ENCODE measurements around the gene PTRH1.

PTRH1 gene

DNA sequence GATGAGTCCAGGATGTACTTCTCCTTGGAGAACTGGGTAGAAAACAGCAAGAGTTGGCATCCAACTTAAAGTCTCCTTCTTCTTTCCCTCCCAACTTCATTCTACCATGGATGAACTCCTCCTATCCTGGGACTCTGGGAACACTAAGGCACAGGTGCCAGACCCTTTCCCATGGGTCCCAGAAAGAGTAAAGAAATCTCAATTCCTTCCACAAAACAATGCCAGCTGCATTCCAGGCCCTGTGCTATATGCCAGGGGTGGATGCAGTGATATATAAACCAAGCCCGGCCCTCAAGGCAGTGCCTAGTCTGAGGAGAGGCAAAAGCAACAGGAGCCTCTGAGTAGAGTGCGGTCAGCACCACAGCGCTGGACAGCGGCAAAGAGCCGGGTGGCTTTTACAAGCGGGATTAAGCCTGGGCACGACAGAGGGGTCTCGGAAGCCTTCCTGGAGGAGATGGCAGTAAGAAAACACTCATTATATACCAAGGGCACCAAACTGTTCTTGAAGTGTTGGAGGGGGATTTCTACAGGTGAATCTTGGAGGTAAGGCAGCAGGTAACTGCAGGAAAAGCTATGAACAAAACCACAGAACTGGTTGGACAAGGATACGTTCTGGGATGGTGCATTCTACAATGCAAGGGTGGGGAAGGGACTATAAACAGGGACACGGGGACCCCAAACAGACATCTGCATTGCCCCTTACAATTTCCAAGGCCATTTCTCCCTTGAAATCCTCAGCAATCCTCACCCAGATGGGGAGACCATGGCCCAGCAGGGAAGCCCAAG is 36.0 kb upstream of the PTRH1 start:
- H3K9me3 ChIP-seq (ENCODE audit: control insufficient read depth, insufficient read depth, low read length) = no peaks in the 10 kb centered on the region

DNA sequence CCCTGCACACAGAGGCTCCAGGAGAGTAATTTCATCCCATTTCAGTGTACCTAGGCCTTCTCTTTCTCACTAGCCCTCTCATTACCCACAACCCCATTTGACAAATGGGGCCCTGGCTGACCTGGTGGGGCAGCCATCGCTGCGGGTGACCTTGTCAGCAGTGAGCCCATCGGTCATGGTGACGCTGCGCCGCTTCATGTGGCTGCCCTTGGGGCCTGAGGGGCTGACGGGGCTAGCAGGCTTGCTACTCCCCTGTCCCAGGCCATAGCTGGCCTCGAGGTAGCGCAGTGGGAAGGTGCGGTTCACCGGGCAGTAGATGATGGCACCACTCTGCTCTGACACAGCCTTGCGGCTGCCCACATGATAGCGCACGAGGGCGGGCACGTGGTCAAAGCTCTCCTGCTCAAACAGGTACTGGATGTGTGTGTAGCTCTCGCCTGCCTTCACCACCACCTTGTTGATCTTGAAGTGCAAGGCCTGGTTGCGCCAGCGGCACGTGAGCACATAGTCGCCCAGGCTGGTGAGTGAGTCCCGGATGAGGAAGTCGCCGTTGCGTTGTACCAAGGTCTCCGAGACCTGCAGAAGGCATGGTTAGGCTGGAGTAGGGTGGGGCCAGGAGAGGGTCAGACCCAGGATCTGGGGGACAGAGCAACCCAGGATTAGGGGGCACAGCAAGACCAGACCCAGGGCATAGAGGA is 33.8 kb upstream of the PTRH1 start:
- Histone ChIP-seq H3K9me3 (ENCODE audit: control insufficient read depth, insufficient read depth, low read length) (no peaks in the 10 kb centered on the region), H3K9ac (ENCODE audit: low read depth, low read length) (no peak overlapping the region), H3K36me3 (ENCODE audit: insufficient read depth, low read length) (no peaks in the 10 kb centered on the region; the same call in 1 of the 2 replicates), H3K4me1 (ENCODE audit: insufficient read depth, low read length) (no peaks in the 10 kb centered on the region)

More for the DNA sequence above, 36.0 kb upstream of the PTRH1 start:
- H3K4me1 ChIP-seq (ENCODE audit: insufficient read depth, low read length) = no peaks in the 10 kb centered on the region; the same call in 1 of the 2 replicates
- no peaks in the 10 kb centered on the region; the same call in 1 of the 2 replicates for H3K36me3 ChIP-seq (ENCODE audit: insufficient read depth, low read length)
- no peak overlapping the region for H3K9ac ChIP-seq (ENCODE audit: low read depth, low read length)

DNA sequence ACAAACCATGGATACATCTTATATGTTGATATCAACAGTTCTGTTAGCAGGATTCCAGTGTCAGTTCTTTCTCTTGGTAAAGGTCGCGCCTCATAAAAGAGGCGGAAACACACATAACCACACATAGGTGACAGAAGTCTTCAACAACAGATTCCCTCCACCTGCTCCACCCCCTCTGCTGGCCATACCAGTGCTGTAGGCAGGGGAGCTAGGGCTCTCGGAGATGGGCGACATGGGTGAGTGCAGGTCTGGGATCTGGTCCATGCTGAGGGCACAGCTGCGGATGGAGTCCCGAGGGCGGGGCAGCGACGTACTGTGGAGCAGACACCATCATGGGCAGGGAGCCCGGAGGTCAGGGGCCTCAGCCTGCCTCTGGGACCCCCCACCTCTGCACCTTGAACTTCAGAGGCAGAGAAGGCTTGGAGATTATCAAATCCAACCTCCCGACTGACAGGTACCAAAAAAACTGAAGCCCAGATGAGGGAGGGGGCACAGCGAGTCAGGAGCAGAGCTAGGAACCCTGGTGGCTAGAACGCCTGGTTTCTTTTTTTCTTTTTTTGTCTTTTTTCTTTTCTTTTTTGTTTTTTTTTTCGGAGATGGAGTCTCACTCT is 31.6 kb upstream of the PTRH1 start:
- Histone ChIP-seq H3K36me3 (ENCODE audit: insufficient read depth, low read length) (no peaks in the 10 kb centered on the region; the same call in 1 of the 2 replicates), H3K9me3 (ENCODE audit: control insufficient read depth, insufficient read depth, low read length) (no peaks in the 10 kb centered on the region), H3K9ac (ENCODE audit: low read depth, low read length) (no peak overlapping the region), H3K4me1 (ENCODE audit: insufficient read depth, low read length) (no peaks in the 10 kb centered on the region)

DNA sequence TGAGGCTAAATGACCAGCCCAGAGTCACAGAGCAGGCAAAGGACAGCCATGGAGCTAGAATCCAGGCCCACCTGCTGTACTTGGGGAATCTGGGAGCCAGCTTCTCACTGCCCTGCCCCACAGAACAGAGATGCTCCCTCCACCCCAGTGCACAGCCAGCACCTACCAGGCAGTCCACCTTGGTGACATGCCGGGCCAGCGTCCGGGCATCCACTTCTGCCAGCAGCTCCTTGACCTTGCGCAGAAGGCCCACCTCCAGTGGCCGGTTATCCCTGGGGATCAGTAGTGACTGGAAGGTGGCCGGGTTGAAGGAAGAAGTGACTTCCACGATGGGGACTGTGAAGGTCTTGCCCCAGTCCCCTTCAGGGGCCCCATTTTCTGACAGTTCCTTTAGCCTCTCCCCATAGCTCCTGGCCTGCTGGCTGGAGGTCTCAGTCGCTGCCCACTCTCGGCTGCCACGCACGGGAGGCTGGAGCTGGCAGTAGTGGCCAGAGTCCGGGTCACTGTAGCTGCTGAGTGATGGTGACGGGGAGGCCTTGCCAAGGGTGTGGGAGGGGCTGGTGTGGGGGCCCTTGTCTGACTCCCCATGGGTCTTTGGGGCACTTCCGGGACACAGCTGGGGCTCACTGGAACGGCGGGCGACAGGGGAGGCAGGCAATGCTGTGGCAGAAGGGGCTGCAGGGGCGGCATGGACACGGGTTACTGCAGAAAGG is 29.1 kb upstream of the PTRH1 start:
- H3K9me3 ChIP-seq (ENCODE audit: control insufficient read depth, insufficient read depth, low read length) = no peaks in the 10 kb centered on the region
- H3K4me1 ChIP-seq (ENCODE audit: insufficient read depth, low read length) = no peaks in the 10 kb centered on the region
- H3K9ac ChIP-seq (ENCODE audit: low read depth, low read length) = no peak overlapping the region
- H3K36me3 ChIP-seq (ENCODE audit: insufficient read depth, low read length) = no peaks in the 10 kb centered on the region; the same call in 1 of the 2 replicates

DNA sequence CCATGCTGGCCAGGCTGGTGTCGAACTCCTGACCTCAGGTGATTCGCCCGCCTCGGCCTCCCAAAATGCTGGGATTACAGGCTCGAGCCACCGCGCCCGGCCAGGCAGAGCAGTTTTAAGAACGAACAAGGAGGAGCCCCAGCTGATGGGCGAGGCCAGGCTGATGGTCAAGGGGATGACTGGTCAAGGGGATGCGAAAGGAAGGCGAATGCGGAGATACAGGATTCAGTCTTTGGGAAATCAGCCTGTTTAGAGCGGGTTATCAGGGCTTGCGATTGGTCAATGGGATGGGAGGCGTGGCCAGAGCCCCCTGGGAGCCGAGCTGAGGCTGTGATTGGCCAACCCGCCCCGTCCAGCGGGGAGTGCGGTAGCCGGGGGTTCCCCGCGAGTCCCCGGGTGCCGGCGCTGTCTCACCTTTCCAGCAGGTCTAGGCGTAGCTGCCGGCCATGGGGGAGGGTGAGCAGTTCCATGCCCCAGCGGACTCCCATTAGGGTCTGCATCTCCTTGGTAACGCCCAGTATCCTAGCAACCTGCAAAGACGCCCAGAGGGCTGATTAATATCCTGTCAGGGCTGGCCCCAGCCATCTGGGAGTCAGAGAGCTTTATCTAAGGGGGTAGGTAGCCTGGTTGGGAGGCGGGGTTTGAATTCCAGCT is 27.1 kb upstream of the PTRH1 start:
- Histone ChIP-seq H3K4me1 (ENCODE audit: insufficient read depth, low read length) (no peaks in the 10 kb centered on the region), H3K36me3 (ENCODE audit: insufficient read depth, low read length) (no peaks in the 10 kb centered on the region; the same call in 1 of the 2 replicates), H3K9ac (ENCODE audit: low read depth, low read length) (peak overlapping the region; percentile 43; the same call in 1 of the 2 replicates), H3K9me3 (ENCODE audit: control insufficient read depth, insufficient read depth, low read length) (no peaks in the 10 kb centered on the region)

DNA sequence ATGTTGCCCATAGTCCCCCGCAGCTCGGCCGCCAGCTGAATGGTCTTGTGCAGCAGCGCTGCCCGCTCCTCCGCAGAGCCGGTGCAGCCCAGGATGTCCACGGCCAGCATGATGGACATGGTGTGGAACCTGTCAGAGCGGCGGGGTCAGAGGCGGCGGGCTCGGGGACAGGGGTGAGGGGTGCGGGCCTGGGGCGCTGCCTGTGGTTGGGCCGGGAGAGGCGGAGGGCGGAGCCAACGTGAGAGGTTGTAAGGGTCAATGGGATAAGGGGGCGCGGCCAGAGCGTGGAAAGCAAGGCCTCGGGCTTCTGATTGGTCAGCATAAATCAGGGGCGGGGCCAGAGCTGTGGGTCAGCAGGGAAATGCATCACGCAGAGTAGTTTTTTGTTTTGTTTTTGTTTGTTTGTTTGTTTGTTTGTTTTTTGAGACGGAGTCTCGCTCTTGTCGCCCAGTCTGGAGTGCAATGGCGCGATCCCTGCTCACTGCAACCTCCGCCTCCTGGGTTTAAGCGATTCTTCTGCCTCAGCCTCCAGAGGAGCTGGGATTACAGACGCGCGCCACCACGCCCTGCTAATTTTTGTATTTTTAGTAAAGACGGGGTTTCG is 26.5 kb upstream of the PTRH1 start:
- Histone ChIP-seq H3K9me3 (ENCODE audit: control insufficient read depth, insufficient read depth, low read length) (no peaks in the 10 kb centered on the region), H3K9ac (ENCODE audit: low read depth, low read length) (peak overlapping the region; percentile 43; the same call in 1 of the 2 replicates), H3K36me3 (ENCODE audit: insufficient read depth, low read length) (no peaks in the 10 kb centered on the region; the same call in 1 of the 2 replicates), H3K4me1 (ENCODE audit: insufficient read depth, low read length) (no peaks in the 10 kb centered on the region)

DNA sequence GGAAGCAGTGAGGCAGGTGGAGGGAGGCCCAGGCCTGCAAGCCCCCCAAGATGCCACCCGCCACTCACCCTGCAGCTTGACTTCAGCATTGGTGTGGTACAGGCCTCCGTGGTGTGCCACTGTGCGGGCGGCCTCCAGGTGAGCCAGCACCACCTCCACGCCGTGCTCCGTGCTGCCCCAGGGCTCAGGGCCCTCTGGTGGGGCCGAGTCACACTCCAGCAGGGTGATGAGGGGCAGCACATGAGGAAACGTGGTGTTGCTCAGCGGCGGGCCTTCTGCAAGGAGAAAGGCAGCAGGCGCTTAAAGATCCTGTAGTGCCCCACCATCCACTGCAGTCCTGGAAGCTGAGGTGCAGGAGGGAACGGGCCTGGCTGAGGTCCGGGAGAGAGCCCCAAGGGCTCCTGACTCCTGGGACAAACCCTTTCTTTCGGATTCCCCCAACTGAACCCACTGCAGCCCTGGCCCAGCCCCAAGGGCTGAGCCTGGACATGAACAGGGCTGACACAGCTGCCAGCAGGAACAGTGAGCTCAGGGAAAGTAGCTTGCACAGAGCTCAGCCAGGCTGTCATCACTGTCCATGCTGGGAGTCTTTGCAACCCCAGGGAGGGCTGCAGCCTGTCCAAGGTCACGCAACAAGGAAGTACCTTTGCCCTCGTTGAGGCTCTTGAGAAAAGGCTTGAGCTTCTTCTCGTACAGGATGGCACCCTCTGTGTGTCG is 24.3 kb upstream of the PTRH1 start:
- no peaks in the 10 kb centered on the region for H3K9me3 ChIP-seq (ENCODE audit: control insufficient read depth, insufficient read depth, low read length)
- no peaks in the 10 kb centered on the region for H3K4me1 ChIP-seq (ENCODE audit: insufficient read depth, low read length)
- no peak overlapping the region for H3K9ac ChIP-seq (ENCODE audit: low read depth, low read length)
- no peaks in the 10 kb centered on the region; the same call in 1 of the 2 replicates for H3K36me3 ChIP-seq (ENCODE audit: insufficient read depth, low read length)

DNA sequence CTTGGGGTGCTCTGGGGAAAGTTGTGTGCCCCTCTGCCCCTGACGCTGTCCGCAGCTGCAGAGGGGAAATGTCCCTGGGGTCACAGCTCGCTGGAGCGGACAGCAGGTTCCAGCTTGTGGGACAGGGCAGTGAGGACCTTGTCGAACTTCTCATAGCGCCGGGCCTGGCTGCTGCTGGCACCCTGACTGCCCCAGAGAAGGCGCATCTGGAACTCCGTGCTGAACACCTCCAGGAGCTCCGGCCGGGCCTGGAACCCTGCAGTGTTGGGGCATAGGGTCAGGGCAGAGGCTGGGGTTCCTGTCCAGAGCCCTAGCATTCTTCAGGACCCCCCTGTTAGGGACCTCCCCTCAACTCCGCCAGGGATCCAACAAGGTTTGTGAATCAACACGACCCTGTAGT is 23.2 kb upstream of the PTRH1 start:
- Histone ChIP-seq H3K9ac (ENCODE audit: low read depth, low read length) (no peak overlapping the region), H3K36me3 (ENCODE audit: insufficient read depth, low read length) (no peaks in the 10 kb centered on the region; the same call in 1 of the 2 replicates), H3K4me1 (ENCODE audit: insufficient read depth, low read length) (no peaks in the 10 kb centered on the region), H3K9me3 (ENCODE audit: control insufficient read depth, insufficient read depth, low read length) (no peaks in the 10 kb centered on the region)

DNA sequence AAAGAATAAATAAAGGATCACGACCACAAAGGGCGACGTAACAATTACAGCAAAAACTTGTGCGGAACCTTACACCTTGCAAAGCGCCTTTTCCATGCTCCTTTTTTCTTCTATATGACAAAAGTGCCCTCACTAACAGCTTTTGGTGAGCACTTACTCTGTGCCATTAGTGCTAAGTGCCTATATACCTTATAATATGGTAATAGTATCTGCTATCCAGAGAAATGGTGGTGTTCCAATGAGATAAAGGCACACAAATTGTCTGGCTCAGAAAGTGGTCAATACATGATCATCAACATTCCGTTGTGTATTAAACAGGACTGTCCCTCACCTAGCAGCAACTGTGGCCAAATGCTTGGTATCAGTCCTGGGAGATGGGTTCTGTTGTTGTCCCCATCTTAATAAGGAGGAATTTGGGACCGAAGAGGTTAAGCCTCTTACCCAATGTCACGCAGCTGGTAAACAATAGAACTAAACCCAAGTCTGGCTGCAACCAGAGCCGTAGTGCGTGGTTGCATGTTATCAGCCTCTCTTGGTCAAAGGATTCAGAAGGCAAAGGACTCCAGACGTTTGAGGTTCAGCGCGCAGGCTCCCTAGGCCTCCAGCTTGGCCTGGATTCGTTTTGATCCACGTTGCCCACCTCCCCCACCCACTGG is 20.2 kb upstream of the PTRH1 start:
- Histone ChIP-seq H3K4me1 (ENCODE audit: insufficient read depth, low read length) (no peaks in the 10 kb centered on the region), H3K36me3 (ENCODE audit: insufficient read depth, low read length) (no peaks in the 10 kb centered on the region; the same call in 1 of the 2 replicates), H3K9ac (ENCODE audit: low read depth, low read length) (no peak overlapping the region), H3K9me3 (ENCODE audit: control insufficient read depth, insufficient read depth, low read length) (no peaks in the 10 kb centered on the region)

DNA sequence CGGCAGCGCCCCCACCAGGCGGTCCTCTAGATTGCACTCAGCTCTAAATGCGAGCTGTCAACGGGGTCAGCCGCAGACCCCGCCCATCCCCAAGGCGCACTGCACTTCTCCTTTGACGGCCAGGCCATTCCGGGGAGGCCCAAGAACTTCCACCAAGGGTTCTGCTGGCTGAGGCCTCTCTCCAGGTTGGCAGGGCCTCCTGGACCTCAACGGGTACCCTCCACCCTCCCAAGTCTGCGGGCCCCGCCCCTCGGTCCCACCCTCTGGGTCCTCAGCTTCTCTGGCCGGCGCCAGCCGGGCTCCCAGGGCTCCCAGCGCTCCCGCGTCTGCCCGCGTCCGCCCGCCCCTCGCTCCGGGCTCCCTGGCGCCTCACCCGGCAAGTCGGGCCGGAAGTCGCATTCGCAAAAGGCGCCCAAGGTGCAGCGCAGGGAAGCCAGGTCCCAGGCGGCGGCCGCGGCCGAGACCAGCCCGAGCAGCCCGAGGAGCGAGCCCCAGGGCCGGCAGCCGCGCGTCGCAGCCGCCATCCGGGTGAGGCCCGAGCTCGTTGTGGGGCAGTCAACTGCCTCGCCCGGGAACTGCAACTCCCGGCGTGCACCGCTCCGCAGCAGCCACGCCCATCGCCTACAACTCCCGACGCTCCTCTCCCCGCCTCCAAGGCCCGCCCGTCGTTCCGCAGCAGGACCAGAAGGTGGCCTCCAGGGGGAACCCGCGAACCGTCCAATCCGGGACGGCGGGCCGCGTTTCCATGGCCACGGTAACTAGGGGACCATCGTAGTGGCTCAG is 19.5 kb upstream of the PTRH1 start, which contains the start of gene TOR2A:
Gene TOR2A, minus strand, starts transcription at position 548 of the 783 bp plus-strand sequence. Its CDS starts 24 bp downstream, at position 524.
- peak within 1 kb of the TSS; percentile 59; the same call in 1 of the 2 replicates for H3K9ac ChIP-seq (ENCODE audit: low read depth, low read length)
- no peaks in the 10 kb centered on the region; the same call in 1 of the 2 replicates for H3K36me3 ChIP-seq (ENCODE audit: insufficient read depth, low read length)
- H3K4me1 ChIP-seq (ENCODE audit: insufficient read depth, low read length) = no peaks in the 10 kb centered on the region
- no peaks in the 10 kb centered on the region for H3K9me3 ChIP-seq (ENCODE audit: control insufficient read depth, insufficient read depth, low read length)

DNA sequence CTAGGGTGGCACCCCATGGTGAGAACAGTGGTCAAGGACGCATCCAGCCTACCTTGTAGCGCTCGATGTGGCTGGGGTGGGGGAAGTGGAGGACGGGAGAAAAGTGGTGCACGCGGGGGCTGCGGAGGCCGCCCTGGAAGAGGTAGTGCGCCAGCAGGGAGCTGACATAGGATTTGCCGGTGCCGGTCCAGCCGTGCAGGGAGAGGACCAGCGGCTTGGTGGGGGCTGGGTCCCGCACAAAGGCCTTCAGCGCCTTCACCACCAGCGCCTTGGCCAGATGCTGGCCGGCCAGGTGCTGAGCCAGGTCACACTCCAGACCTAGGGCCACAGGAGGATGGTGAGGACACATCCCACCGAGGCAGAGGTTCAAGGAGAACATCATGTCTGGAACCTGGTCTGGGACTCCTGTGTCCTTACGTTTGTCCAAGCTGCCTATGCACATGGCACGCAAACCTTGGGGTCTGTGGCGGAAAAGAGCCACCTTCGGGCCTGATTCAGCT is 18.8 kb upstream of the PTRH1 start:
- H3K9me3 ChIP-seq (ENCODE audit: control insufficient read depth, insufficient read depth, low read length) = no peaks in the 10 kb centered on the region
- H3K36me3 ChIP-seq (ENCODE audit: insufficient read depth, low read length) = no peaks in the 10 kb centered on the region
- H3K9ac ChIP-seq (ENCODE audit: low read depth, low read length) = peak overlapping the region; percentile 59; the same call in 1 of the 2 replicates
- no peaks in the 10 kb centered on the region for H3K4me1 ChIP-seq (ENCODE audit: insufficient read depth, low read length)

DNA sequence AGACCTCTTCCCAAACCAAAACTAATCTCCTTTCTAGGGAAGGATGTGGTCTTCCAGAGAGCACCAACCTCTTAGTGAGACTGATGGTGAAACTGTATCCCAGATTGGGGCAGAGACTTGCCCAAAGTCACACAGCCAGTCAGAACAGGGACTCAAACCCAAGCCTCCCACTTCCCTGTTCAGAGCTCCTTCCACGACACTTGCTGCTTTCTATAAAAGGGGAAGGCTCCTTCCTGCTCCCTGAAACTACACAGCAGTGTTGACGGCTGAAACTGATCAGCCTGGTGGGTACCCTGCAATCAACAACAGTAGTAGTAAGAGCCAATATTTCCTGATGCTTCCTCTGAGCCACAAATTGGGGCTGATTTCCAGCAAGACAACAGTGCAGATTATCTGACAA is 18.2 kb upstream of the PTRH1 start:
- H3K36me3 ChIP-seq (ENCODE audit: insufficient read depth, low read length) = no peaks in the 10 kb centered on the region
- no peaks in the 10 kb centered on the region for H3K9me3 ChIP-seq (ENCODE audit: control insufficient read depth, insufficient read depth, low read length)
- H3K4me1 ChIP-seq (ENCODE audit: insufficient read depth, low read length) = no peaks in the 10 kb centered on the region
- no peak overlapping the region for H3K9ac ChIP-seq (ENCODE audit: low read depth, low read length)
